ENCODE results near the gene PLCL1. TPM values are rescaled to one million over a fixed set of nuclear protein-coding genes. Genes with fewer than 3 reads are reported as not detected.
A peak's percentile ranks its signal among the peaks of the same experiment; 100 is the strongest.

The PLCL1 gene
- total and polyA plus RNA-seq, 7 donors: 4.3 to 25.4 (median 12.6) TPM

- no peaks in the 10 kb centered on the region for H3K36me3 ChIP-seq (ENCODE audit: insufficient read depth in 1 of 2, low read depth in 1 of 2)
- intact Hi-C loops (cut with DNase I): no loop called here
- no peaks in the 10 kb centered on the region for H3K9me3 ChIP-seq
- ATAC-seq (no peak), DNase-seq (no peak)
- no peak for TF ChIP-seq CTCF (IDR thresholded peaks at IDR 0.05)
- H3K4me3 ChIP-seq: no peak overlapping the region
- H3K27me3 ChIP-seq (ENCODE audit: insufficient read depth in 3 of 3, low read length in 2 of 3): no peaks in the 10 kb centered on the region
- WGBS, 3 donors: 79 to 87% (median 86%) methylated on average over 3 of the region's 3 CpGs
- H3K27ac ChIP-seq: no peak overlapping the region
- peaks cover 38% of the 10 kb centered on the region for H3K4me1 ChIP-seq
Measured at GRCh38 chr2:197950006-197950405, 145.6 kb downstream of the PLCL1 start.

- H3K9me3 ChIP-seq: no peaks in the 10 kb centered on the region
- intact Hi-C loops (cut with DNase I): no loop called here
- H3K4me1 ChIP-seq: peaks cover 38% of the 10 kb centered on the region
- no peak overlapping the region for H3K4me3 ChIP-seq
- no peaks in the 10 kb centered on the region for H3K27me3 ChIP-seq (ENCODE audit: insufficient read depth in 3 of 3, low read length in 2 of 3)
- TF ChIP-seq CTCF (IDR thresholded peaks at IDR 0.05): no peak
- no peaks in the 10 kb centered on the region for H3K36me3 ChIP-seq (ENCODE audit: insufficient read depth in 1 of 2, low read depth in 1 of 2)
- peak overlapping the region; percentile 17 for H3K27ac ChIP-seq
- ATAC-seq (peak; percentile 49 to 84 (median 68)), DNase-seq (no peak)
- WGBS, 3 donors: 28 to 67% (median 28%) methylated on average over 1 of the region's 1 CpG
Measured at GRCh38 chr2:197950724-197951123, 146.3 kb downstream of the PLCL1 start.

DNA sequence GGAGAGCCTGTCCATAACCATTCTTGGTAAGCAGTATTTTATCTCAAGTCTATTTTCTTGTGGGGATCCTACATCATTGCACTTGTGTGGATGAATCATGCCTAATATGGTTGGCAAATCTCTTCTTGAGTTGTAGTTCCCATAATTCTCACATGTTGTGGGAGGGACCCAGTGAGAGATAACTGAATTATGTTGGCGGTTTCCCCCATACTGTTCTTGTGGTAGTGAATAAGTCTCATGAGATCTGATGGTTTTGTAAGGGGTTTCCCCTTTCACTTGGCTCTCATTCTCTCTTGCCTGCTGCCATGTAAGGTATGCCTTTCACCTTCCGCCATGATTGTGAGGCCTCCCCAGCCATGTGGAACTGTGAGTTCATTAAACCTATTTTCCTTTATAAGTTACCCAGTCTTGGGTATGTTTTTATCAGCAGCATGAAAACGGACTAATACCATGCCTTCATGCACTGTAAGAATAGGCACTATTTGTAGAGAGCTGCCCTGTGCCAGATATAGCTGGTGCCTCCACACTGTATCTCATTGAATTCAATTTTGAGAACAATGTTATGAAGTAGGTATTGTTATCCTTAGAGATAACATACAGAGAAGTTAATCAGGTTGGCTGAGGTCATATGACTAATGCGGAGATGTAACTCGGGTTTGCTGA is 148.3 kb downstream of the PLCL1 start:
- Histone ChIP-seq H3K27me3 (ENCODE audit: insufficient read depth in 3 of 3, low read length in 2 of 3) (no peaks in the 10 kb centered on the region), H3K36me3 (ENCODE audit: insufficient read depth in 1 of 2, low read depth in 1 of 2) (no peaks in the 10 kb centered on the region), H3K4me1 (peaks cover 28% of the 10 kb centered on the region), H3K9me3 (no peaks in the 10 kb centered on the region), H3K27ac (no peak overlapping the region), H3K4me3 (no peak overlapping the region)
- no peak for TF ChIP-seq CTCF (IDR thresholded peaks at IDR 0.05)
- intact Hi-C loops (cut with DNase I): no loop called here
- 94% methylated on average over 5 of the region's 5 CpGs for WGBS, 3 donors
- DNase-seq: no peak
- no peak for ATAC-seq

- Histone ChIP-seq H3K4me3 (no peak overlapping the region), H3K9me3 (no peaks in the 10 kb centered on the region), H3K36me3 (ENCODE audit: insufficient read depth in 1 of 2, low read depth in 1 of 2) (no peaks in the 10 kb centered on the region), H3K27me3 (ENCODE audit: insufficient read depth in 3 of 3, low read length in 2 of 3) (no peaks in the 10 kb centered on the region), H3K27ac (no peak overlapping the region), H3K4me1 (peaks cover 39% of the 10 kb centered on the region)
- ATAC-seq: no peak
- TF ChIP-seq CTCF (IDR thresholded peaks at IDR 0.05): no peak
- no peak for DNase-seq
- intact Hi-C loops (cut with DNase I): no loop called here
- WGBS, 3 donors: 70 to 74% (median 71%) methylated on average over 4 of the region's 4 CpGs
Measured at GRCh38 chr2:197954328-197954727, 149.9 kb downstream of the PLCL1 start.
